GM19099 (cell line): Measurements from ENCODE around the gene PRELID1.
A peak's percentile ranks its signal among the peaks of the same experiment; 100 is the strongest.

ENCODE experiments used
- POLR2A ChIP-seq: IDR thresholded peaks from 3 replicates; pipeline ENCODE4 v1.6.1; 2011; ENCODE audit warnings: low read depth; ENCODE audit not compliant: insufficient read length; ENCODE audit errors: extremely low read depth

Gene PRELID1

GRCh38 chr5:177351392-177352329 is 48.1 kb downstream of the PRELID1 start, which contains the start of gene LMAN2:
TSS of gene LMAN2 (minus strand) at chr5:177351668. CDS start at chr5:177351647, 21 bp downstream.
- peak; percentile 88 for TF ChIP-seq POLR2A

- TF ChIP-seq POLR2A, result no peak
Measured at GRCh38 chr5:177353093-177353492, 49.5 kb downstream of the PRELID1 start.

GRCh38 chr5:177354256-177354655 is 50.7 kb downstream of the PRELID1 start:
- TF ChIP-seq POLR2A, result no peak

- TF ChIP-seq POLR2A, result no peak
Measured at GRCh38 chr5:177354711-177355110, 51.1 kb downstream of the PRELID1 start.

- TF ChIP-seq POLR2A, result no peak
Measured at GRCh38 chr5:177355162-177355867, 51.7 kb downstream of the PRELID1 start.

- no peak for TF ChIP-seq POLR2A
Measured at GRCh38 chr5:177355868-177356168, 52.2 kb downstream of the PRELID1 start.
